Stomach smooth muscle (tissue), 2 donors: ENCODE measurements around the gene GSTA3.
"Not testable (repeated sequence)": the region's sequence is repeated elsewhere in the genome, so short reads cannot be mapped to it uniquely, and the experiment has no call there.

Experiments
- H3K27ac ChIP-seq: one replicate; pipeline ENCODE4 v1.7.0; 2013; ENCODE audit warnings: mild to moderate bottlenecking, low read length, inconsistent platforms
- H3K27me3 ChIP-seq, 2 donors: one replicate each; pipeline ENCODE4 v1.7.0; 2013; ENCODE audit warnings: low read length in 2 of 2; ENCODE audit not compliant: insufficient read depth in 2 of 2, control insufficient read depth in 1 of 2
- H3K36me3 ChIP-seq, 2 donors: one replicate each; pipeline ENCODE4 v1.7.0; 2013; ENCODE audit warnings: low read length in 2 of 2; ENCODE audit not compliant: control insufficient read depth in 2 of 2, insufficient read depth in 2 of 2
- H3K4me1 ChIP-seq: one replicate; pipeline ENCODE4 v1.7.0; 2013; ENCODE audit warnings: low read length; ENCODE audit not compliant: control insufficient read depth, insufficient read depth
- H3K4me3 ChIP-seq, 2 donors: one replicate each; pipeline ENCODE4 v1.7.0; 2013; ENCODE audit warnings: low read length in 2 of 2
- H3K9ac ChIP-seq, 2 donors: one replicate each; pipeline ENCODE4 v1.7.0; 2013; ENCODE audit warnings: low read length in 2 of 2, mild to moderate bottlenecking in 1 of 2
- H3K9me3 ChIP-seq, 2 donors: one replicate each; pipeline ENCODE4 v1.7.0; 2013; ENCODE audit warnings: low read length in 2 of 2; ENCODE audit not compliant: control insufficient read depth in 2 of 2
- donor health status: healthy.
- donor health status: Pancreatic carcinoma.

Gene GSTA3

DNA sequence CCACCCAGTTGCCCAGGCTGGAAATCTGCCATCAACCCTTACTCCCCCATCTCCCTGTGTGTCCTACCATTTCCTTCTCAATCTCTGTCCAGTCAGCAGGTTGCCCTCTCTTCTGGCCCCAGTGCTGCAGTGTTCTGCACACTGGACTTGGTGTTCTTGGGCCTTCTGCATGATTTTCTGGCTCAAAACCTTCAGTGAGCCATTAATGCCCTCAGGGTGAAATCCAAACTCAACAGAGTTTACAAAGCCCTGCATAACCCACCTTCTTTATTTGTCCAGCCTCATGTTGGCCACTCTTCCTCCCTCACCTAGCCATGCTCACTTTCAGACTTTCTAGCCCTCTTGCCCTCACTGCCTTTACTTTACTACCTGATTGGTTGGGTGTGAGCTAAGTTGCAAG, 5.0 kb upstream of the GSTA3 start:
- Histone ChIP-seq H3K9ac (no peak overlapping the region), H3K4me1 (peaks cover 8% of the 10 kb centered on the region)

DNA sequence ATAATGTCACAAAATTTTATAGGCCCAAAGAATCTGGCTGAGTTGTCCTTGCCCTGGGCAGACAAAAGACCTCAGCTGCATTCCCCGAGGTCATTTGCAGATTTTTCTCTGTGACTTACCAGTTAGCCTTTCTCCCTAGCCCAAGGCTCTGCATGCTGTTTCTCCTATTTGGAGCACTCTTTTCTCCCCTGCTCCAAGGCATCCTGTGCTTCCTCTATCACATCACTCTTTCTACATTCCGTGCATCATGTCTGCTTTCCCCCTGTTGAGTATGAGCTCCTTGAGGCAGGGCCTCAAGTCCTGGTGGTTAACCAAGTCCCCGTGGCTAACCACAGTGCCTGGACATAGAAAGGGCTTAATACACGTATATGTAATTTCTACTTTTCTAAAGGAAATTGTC, 593 bp upstream of the GSTA3 start:
- H3K27me3 ChIP-seq = no peaks in the 10 kb centered on the region

More for the DNA sequence above, 5.0 kb upstream of the GSTA3 start:
- H3K36me3 ChIP-seq = no peaks in the 10 kb centered on the region
- H3K27me3 ChIP-seq = no peaks in the 10 kb centered on the region
- no peak overlapping the region for H3K4me3 ChIP-seq
- no peak overlapping the region for H3K27ac ChIP-seq
- no peaks in the 10 kb centered on the region for H3K9me3 ChIP-seq

DNA sequence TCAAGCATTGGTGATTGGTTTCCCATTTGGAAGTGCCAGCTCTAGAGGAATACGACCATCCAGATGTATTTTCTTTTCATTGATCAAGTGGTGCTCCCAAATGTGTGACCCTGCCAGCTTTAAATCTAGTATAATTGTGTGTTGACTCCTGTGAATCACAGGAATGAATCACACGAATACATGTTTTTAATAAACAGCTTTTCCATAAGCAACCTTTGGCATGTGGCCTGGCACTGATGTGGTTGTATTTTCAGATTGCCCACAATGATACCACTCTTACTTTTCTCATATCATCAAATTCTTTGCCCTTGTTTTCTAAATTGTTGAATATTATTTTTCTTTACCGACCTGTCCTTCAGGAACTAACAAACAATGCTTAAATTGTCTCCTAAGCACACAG, 367 bp downstream of the GSTA3 start:
- Histone ChIP-seq H3K4me1 (no peaks in the 10 kb centered on the region), H3K36me3 (no peaks in the 10 kb centered on the region), H3K9ac (no peak overlapping the region), H3K9me3 (no peaks in the 10 kb centered on the region), H3K4me3 (no peak overlapping the region), H3K27me3 (no peaks in the 10 kb centered on the region), H3K27ac (no peak overlapping the region)

More for the DNA sequence above, 593 bp upstream of the GSTA3 start:
- Histone ChIP-seq H3K36me3 (no peaks in the 10 kb centered on the region), H3K4me1 (no peaks in the 10 kb centered on the region), H3K9ac (no peak overlapping the region), H3K4me3 (no peak overlapping the region), H3K9me3 (no peaks in the 10 kb centered on the region), H3K27ac (no peak overlapping the region)

DNA sequence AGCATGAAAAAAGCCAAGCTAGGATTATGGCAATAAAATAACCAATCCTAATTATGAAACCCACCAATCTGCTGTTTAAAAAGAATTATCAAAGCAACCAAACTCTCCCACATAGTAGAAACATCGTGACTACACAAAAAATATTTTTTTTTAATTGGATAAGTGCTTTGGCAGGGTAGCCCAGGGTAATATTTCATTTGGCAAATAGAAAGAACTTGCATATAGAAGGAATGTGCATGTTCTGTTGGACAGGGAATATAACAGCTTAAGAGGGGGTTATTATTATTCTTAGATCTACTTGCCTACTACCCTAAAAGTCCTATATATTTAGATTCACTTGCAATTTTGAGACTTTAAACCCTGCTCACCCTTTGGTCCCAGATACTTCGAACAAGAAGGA, 972 bp downstream of the GSTA3 start:
- Histone ChIP-seq H3K9me3 (no peaks in the 10 kb centered on the region), H3K27me3 (no peaks in the 10 kb centered on the region), H3K27ac (no peak overlapping the region), H3K4me1 (no peaks in the 10 kb centered on the region), H3K9ac (no peak overlapping the region), H3K36me3 (no peaks in the 10 kb centered on the region), H3K4me3 (no peak overlapping the region)

DNA sequence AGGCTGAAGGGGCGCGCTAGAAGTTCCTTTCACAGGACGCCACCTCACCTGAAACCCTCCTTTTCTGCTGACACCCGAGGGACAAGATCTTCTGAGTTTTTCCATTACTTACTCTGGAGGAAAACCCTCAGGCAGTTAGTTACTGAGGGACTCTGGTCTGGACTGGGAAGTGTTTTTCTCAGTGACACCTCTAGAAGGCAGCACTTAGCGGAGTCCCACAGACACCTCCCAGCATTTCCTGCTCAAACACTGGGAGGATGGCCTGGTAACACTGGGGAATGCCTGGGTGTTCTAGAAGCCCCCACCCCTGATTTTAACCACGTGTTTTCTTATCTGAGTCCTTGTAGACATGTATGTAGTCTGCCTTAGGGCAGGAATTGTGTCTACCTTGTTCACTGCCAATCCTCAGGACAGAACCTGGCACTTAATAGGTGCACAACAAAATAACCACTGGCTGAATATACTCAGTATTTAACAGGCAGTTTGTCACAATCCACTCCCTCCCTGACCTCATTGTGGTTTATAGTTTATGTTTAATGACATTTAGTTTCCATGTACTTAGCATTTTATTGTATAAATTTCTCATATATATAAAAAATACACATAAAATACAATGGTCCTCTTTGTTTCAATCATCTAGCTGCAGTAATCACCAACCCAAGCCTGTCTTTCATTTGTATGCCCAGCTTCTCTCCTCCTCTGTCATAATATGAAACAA, 4.8 kb downstream of the GSTA3 start:
- Histone ChIP-seq H3K27me3 (no peaks in the 10 kb centered on the region), H3K9me3 (no peaks in the 10 kb centered on the region), H3K4me1 (no peaks in the 10 kb centered on the region), H3K9ac (no peak overlapping the region), H3K36me3 (no peaks in the 10 kb centered on the region), H3K4me3 (no peak overlapping the region), H3K27ac (no peak overlapping the region)

DNA sequence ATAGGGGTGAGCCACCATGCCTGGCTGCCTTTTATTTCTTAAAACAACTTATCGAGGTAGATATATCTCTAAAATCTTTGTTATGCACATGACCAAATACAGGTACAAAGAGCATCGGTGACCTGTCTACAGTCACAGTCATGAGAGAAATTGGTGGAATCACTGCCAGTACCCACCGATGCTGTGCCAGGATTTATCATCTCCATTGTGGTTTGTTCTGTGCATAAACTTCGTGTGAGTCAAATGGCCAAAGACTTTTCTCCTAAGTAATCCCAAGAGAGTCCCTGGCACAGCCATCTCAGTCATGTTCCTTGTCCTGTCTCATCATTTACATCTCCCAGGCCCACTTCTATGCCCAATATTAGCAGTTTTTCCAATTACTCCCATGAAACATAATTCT, 9.0 kb downstream of the GSTA3 start:
- H3K27ac ChIP-seq = no peak overlapping the region
- no peak overlapping the region for H3K9ac ChIP-seq
- H3K36me3 ChIP-seq = no peaks in the 10 kb centered on the region
- H3K4me3 ChIP-seq = no peak overlapping the region
- H3K27me3 ChIP-seq = peaks cover 0 to 2% of the 10 kb centered on the region in 2 donors
- H3K9me3 ChIP-seq = peaks cover 0 to 2% of the 10 kb centered on the region in 2 donors
- no peaks in the 10 kb centered on the region for H3K4me1 ChIP-seq

DNA sequence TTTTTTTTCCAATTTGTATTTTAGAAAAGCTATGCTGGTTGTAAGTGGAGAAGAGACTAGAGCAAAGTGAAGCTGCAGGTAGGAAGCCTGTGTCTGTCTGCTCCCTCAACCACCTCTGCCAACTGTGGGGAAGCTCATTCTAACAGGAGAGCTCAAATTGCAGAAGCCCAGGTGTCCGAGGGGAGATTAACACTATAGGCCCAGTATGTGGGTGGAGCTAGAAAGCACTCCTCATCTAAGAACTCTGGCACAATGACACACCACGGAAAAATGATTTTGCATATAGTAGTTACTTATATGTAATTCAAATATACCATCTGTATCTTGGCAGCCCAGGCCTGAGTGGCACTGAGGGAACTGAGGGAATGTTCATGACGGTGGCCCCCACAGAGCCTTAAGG, 13.7 kb downstream of the GSTA3 start:
- not testable (repeated sequence) for H3K4me1 ChIP-seq, H3K9ac ChIP-seq, H3K9me3 ChIP-seq, H3K27me3 ChIP-seq, H3K27ac ChIP-seq, H3K4me3 ChIP-seq, H3K36me3 ChIP-seq

DNA sequence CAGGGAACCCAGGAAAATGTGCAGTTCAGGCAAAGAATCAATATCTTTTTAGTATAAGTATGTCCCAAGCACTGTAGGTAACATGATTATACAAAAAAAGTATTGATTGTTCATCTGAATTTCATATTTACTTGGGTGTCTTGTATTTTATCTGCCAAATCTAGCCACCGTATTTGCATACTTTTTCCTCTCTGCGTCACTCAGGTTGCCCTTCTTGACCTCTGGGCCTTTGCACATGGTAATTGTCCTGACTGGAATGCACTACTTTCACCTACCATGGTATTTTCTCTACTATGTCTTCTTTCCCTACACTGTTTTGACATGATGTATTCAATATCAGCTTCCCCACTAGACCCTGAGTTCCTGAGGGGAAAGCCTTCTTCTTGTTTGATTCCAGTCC, 15.2 kb downstream of the GSTA3 start:
- Histone ChIP-seq H3K4me3 (no peak overlapping the region), H3K9ac (no peak overlapping the region), H3K9me3 (peaks cover 0 to 2% of the 10 kb centered on the region in 2 donors), H3K27ac (no peak overlapping the region), H3K27me3 (peaks cover 0 to 2% of the 10 kb centered on the region in 2 donors), H3K36me3 (no peaks in the 10 kb centered on the region), H3K4me1 (no peaks in the 10 kb centered on the region)

DNA sequence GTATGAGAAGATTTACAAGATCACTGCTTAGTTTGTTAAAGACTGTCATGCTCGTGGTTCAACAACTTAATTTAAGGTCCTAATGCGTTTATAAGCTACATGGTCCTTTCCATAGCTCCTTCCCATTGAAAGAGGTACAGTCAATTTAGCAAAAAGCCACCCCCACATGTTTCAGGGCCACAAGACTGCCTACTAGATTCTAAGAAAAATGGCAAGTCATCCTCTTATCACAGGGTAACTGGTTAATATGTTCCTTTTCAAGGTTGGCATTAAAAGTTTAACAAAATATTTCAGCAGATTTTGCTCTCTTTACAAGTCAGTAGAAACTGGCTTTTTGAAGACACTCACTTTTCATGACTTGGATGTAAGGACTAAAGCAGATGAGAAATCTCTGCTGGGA, 15.7 kb downstream of the GSTA3 start:
- H3K9ac ChIP-seq = no peak overlapping the region

DNA sequence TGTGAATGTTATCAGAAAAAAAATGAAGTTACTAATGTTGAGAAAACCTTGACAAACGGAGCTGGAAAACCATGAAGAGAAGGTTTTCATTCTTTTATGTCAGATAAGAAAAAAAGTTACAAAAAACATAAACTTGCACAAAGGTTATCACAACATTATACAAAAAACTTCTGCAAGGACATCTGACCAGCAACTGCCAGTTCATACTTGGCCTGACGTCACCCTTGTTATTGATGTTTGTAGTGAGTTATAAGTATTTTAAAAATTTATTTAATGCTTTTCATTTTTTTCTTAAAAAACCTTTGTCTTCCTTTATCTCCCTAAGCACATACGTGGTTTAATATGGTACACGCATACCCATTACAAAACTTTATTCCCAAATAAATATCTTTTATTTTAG, 16.3 kb downstream of the GSTA3 start:
- H3K4me1 ChIP-seq = no peaks in the 10 kb centered on the region
- no peaks in the 10 kb centered on the region for H3K36me3 ChIP-seq
- no peak overlapping the region for H3K9ac ChIP-seq
- H3K27ac ChIP-seq = no peak overlapping the region
- H3K4me3 ChIP-seq = no peak overlapping the region
- peaks cover 0 to 2% of the 10 kb centered on the region in 2 donors for H3K27me3 ChIP-seq
- peaks cover 0 to 2% of the 10 kb centered on the region in 2 donors for H3K9me3 ChIP-seq

More for the DNA sequence above, 15.7 kb downstream of the GSTA3 start:
- Histone ChIP-seq H3K36me3 (no peaks in the 10 kb centered on the region), H3K4me1 (no peaks in the 10 kb centered on the region), H3K9me3 (peaks cover 0 to 2% of the 10 kb centered on the region in 2 donors), H3K4me3 (no peak overlapping the region), H3K27ac (no peak overlapping the region), H3K27me3 (peaks cover 0 to 2% of the 10 kb centered on the region in 2 donors)

DNA sequence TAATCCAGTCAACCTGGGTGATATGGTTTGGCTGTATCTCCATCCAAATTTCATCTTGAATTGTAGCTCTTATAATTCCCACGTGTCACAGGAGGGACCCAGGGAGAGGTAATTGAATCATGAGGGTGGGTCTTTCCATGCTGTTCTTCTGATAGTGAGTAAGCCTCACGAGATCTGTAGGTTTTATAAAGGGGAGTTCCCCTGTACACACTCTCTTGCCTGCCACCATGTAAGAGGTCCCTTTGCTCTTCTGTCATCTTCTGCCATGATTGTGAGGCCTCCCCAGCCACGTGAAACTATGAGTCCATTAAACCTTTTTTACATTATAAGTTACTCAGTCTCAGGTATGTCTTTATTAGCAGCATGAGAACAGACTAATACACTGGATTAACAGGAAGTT, 19.5 kb downstream of the GSTA3 start:
- Histone ChIP-seq H3K9ac (no peak overlapping the region), H3K27me3 (no peaks in the 10 kb centered on the region), H3K4me3 (no peak overlapping the region), H3K4me1 (no peaks in the 10 kb centered on the region), H3K36me3 (no peaks in the 10 kb centered on the region), H3K9me3 (no peaks in the 10 kb centered on the region), H3K27ac (no peak overlapping the region)
